Fibroblast of skin of left quadriceps (primary cell): ENCODE measurements around the gene THOC6.

ENCODE experiments used
- DNase-seq, 2 experiments: peaks; one replicate each; pipeline ENCODE4 v3.0.0-alpha.2; 2013; ENCODE audit warnings: low read depth in 2 of 2

The THOC6 gene

DNA sequence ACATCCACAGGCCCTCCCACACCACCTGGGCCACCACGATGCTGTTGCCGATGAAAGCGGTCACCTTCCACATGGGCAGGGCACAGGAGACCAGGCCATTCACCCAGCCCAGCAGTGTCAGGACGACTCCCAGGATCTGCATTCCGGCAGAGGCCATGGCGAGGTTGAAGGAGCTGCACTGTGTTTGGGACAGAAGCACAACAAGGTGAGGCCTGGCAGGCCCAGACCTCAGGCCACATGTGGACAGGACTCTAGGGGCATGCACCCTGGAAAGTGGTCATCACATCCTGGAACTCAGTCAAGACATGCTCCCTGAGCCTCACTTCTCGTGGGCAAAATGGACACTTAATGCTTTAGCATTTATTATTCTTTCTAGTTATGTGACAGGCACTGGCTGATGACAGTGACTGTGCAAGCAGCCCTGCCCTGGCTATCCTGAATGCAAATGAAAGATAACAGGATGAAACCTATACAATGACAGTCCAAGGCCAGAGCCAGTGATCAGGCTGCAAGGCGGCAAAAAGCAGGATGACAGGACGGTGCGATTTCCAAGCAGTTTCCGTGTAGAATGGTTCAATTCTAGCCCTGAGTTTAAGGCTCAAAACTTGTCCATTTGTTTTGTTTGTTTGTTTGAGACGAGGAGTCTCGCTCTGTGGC lies 7.8 kb upstream of the THOC6 start:
- DNase-seq = no peak

- DNase-seq = no peak
These were observed 6.5 kb upstream of the THOC6 start for GRCh38 chr16:3017344-3017743.

DNA sequence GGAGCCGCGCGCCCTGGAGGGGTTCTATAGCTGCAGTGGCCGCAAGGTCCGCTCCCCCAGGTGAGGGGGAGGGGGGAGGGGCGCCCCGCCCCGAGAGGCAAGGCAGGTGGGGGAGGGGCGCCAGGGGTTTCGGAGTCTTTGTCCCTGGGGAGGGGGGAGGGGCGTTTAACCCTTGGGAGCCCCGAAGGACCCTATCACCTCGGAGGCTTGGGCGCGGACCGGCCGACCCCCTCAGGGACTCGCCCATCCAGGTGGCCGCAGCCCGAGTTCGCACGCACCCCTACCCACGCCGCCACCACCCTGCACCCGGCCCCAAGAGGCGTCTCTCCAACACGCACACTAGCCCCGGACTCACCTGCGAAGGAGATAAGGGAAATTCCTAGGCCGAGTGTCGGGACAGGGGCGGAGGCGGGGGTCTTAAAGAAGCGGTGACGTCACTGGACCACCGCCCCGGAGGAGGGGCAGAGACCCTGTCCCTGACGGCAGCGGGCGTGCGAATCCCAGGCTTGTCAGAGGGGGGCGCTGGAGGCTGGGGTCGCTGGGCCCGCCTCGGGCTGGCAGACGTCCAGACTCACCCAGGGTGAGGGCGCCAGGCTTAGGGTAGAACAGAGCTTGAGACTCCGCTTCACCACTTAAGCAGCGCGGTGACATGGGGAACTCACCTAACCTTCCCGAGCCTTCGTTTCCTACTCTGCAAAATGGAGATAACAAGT lies 5.9 kb upstream of the THOC6 start, which contains the start of gene CLDN6:
Gene CLDN6 (minus strand): TSS at position 390 of the 713 bp plus-strand sequence. CDS start 2,162 bp downstream, outside the sequence.
- DNase-seq = no peak

- DNase-seq = no peak
These were observed 4.1 kb upstream of the THOC6 start for GRCh38 chr16:3019594-3020246.

- DNase-seq = peak in 1 of 2 experiments; percentile 58
These were observed 3.6 kb upstream of the THOC6 start, which contains the start of gene TNFRSF12A for GRCh38 chr16:3020247-3020603. TSS of gene TNFRSF12A (plus strand) at chr16:3020368. CDS start at chr16:3020398, 30 bp downstream.

DNA sequence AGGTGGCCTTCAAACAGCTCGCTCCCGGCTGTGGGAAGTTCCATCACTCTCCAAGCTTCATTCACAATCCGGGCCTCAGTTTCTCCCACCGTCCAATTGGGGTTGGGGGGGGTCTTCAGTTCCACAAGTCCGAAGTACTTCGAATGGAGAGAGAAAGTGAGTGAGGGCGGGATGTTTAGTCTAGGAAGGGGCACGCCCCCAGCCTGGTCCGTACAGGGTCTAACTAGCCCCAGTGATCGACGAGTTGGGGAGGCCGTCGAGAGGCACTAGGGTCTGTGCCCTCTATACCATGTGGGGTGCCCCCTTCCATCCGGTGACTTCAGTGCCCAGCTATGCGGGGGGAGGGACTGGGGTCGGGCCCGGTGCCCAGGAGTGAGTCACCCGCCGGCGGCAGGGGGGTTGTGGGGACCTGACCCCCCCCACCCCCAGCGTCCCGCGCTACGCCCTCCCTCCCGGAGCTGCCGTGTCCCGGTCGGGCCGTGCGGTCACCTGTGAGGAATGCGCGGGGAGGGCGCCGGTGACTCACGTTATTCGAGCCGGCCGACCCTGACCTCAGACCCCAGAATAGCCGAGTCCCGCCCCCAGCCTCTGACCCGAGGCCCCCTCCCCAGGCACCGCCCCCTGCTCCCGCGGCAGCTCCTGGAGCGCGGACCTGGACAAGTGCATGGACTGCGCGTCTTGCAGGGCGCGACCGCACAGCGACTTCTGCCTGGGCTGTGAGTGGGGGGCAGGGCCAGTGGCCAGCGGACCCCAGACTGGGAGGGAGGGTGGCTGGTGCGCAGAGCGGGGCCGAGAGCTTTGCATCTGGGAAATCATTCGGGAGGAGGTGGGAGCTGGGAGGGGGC lies 3.0 kb upstream of the THOC6 start:
- DNase-seq = peak in 1 of 2 experiments; percentile 68

- DNase-seq = peak; percentile 89 to 90
These were observed 2.2 kb upstream of the THOC6 start for GRCh38 chr16:3021449-3022207.

- peak; percentile 94 to 95 for DNase-seq
These were observed 1.6 kb upstream of the THOC6 start for GRCh38 chr16:3022208-3022683.

DNA sequence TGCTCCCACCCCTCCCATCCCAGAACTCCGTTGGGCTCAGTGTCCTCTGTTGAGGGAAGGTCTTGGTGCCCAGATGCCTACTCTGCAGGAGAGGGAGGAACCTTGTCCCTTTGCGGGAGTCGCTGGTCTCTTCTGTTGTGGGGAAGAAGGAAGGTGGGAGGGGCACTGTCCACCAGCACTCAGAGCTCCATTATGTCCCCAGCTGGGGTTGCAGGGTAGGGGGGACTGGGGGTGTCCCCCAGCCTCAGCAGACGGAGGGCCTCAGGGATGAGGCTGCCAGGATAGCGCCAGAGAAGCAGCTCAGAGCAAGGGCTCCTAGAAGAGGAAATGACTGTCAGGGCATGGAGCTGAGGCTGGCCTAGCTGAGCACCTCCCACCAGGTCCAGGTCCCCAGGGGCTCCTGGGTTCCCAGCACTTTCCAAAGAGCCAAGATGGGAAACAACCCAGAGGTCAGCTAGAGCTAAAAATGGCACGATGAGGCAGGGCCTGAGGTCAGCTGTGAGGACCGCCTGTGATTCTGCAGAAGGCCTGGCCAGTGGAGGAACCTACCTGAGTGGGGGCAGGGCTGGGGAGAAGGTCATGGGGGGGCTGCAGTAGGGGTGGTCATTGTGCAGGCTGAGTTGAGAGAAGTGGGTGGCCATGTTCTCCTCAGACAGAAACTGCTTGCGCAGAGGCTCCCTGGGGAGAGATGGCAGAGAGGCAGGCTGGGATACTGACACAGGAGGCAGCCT lies 986 bp upstream of the THOC6 start:
- DNase-seq = no peak

DNA sequence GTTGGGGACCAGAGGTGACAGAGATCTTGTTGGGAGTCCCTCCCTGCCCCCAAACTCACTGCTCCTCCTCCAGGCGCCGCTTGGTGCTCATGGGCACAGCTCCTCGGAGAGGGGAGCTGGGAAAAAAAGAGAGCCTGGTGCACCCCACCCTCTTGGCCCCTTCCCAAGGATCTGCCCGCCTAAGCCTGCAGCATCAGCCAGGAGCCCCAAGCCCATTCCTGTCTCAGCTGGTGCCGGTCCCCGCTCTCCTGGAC lies 493 bp upstream of the THOC6 start:
- DNase-seq = peak in 1 of 2 experiments; percentile 41

DNA sequence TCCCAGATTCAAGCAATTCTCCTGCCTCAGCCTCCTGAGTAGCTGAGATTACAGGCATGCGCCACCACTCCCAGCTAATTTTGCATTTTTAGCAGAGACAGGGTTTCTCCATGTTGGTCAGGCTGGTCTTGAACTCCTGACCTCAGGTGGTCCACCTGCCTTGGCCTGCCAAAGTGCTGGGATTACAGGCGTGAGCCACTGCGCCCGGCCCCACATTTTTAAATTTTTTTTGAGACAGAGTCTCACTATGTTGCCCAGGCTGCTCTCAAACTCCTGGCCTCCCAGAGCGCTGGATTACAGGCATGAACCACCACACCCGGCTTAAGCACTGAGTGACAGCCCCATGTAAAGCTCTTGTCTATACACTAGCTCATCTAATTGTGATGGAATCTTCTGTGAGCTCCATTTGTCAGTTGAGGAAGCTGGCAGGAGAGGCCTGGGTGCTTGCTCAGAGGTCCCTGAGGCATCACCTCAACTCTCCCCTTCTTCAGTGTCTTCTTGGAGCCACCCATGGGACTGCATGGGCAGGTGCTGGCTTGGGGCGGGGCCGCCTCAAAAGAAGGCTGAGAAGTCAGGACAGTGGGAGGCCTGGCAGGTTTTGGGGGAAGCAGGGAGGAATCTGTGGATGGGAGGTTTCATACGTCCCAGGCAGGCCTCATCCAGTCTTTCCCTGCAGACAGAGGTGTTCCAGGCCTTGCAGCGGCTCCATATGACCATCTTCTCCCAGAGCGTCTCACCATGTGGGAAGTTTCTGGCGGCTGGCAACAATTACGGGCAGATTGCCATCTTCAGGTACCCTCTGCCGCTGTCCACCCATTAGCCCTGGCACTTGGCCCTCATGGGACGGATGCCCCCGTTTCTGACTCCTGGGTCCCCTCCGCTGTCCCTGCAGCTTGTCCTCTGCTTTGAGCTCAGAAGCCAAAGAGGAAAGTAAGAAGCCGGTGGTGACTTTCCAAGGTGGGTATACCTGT lies 1.5 kb downstream of the THOC6 start:
- DNase-seq = no peak

GRCh38 chr16:3026003-3026378 lies 2.2 kb downstream of the THOC6 start:
- DNase-seq = no peak

GRCh38 chr16:3026609-3027488 lies 3.0 kb downstream of the THOC6 start:
- DNase-seq = no peak

- no peak for DNase-seq
These were observed 3.6 kb downstream of the THOC6 start for GRCh38 chr16:3027489-3027795.

- peak in 1 of 2 experiments; percentile 40 for DNase-seq
These were observed 4.3 kb downstream of the THOC6 start for GRCh38 chr16:3027983-3028715.

GRCh38 chr16:3028716-3029319 lies 5.0 kb downstream of the THOC6 start:
- DNase-seq = no peak

DNA sequence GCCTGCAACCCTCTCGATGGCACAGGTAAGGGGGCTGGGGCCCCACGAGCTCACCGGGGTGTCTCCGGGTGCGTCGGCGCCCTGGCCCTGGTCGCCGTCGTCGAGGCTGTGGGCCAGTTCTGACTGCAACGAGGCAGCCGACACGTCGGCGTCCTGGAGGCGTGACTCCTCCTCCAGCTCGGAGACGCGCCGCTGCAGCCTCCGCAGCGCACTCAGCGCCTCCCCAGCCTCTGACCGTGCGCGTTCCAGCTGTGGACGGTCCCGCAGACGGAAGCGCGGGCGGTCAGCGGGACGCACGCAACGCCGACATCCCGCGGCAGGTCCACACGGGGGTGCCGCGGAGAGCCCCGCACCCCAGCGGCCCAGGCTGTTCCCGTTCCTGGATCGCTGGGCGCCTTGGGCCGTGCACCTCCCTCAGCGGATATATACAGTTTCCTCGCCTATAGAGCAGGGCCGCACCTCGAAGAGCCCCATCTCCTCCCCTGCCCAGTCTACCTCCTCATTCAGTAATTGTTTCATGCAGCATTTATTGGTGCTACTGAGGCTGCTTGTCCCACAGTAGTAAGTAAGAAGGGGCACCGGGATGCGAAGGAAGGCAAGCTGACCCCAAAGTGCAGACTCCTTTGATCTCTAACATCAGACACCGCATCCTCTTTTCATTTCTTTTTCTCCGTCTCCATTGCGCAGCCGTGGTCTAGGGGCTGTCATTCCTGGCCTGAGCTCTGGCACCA lies 5.8 kb downstream of the THOC6 start:
- peak in 1 of 2 experiments; percentile 3 for DNase-seq
